HG03571 (cell line): ENCODE results near the gene KHDC1L.
"Not testable (repeated sequence)": the region's sequence is repeated elsewhere in the genome, so short reads cannot be mapped to it uniquely, and the experiment has no call there.

Experiments used
- ATAC-seq: cut with Tn5 transposase; IDR thresholded peaks from one replicate; pipeline ENCODE4 v1.9.1; 2021; ENCODE audit not compliant: unreplicated experiment

Gene KHDC1L

DNA sequence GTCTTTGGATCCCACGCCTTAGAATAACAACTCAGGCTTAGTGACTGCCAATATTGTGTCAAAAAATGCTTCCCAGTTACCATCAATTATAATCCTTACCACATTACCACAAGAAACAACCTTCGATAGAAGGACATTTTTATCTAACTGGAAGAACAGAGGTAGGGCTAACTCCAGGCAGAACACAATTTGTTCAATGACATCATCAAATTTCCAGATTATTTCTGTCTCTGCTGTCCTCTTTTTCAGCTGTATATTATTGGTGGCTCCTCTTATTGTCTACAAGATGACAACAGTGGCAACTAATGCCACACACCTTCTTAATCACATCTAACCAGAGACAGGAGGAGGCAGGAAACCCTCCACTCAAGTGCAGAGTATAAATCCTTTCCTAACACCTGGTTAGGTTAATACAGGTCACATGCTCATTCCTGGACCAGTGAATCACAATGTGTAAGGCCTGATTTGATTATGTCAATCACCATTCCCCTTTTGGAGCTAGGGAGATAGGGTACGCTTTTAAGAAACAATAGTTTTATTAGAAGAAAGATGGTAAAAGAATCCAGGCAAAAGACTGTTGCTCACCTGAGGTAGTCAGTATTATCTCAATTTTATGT lies 18.0 kb downstream of the KHDC1L start:
- ATAC-seq: no peak

DNA sequence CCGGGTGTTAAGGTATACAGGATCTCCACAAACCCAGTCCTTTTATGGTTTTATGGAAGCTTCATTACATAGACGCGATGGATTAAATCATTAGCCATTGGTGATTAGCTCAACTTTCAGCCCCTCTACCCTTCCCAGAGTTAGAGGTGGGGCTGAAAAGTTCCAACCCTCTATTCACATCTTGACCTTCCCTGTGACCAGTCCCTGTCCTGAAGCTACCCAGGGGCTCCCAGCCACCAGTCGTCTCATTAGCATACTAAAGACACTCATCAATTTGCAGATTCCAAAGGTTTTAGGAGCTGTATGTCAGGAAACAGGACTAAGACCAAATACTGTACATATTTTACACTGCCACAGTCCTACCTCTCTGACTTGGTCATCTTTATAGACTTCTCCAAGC lies 21.0 kb downstream of the KHDC1L start:
- no peak for ATAC-seq

DNA sequence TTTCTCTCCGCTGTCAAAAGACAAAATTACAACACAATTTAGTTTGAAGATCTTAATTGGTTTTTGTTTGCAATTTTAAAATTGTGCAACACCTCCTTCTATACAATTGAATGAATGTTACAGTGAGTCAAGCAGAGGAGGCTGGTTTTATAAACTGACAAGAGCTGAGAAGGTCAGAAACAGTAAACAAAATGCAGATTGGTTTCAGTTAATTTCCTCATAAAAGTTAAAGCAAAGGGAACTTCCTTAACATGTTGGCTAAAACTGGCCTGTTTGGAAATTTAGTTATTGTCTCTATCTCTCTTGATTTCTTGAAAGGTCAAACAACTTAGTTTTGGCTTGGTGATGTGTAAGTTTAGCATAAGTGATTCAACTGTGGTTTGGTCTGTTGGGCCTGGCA lies 22.2 kb downstream of the KHDC1L start:
- ATAC-seq: no peak

DNA sequence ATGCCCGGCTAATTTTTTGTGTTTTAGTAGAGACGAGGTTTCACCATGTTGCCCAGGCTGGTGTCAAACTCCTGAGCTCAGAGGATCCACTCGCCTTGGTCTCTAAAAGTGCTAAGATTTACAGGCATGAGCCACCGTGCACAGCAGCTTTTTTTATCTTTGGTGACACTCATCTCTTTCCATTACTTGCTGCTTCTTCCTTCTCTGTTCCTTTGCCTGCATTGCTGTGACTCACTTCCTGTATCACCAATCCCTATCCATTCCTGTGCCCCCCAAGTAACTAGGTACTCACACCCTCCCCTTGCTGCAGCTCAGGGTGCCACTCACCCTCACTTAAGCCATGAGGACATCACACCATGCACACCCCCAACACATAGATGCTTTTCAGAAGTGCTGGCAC lies 24.6 kb downstream of the KHDC1L start:
- ATAC-seq: no peak

DNA sequence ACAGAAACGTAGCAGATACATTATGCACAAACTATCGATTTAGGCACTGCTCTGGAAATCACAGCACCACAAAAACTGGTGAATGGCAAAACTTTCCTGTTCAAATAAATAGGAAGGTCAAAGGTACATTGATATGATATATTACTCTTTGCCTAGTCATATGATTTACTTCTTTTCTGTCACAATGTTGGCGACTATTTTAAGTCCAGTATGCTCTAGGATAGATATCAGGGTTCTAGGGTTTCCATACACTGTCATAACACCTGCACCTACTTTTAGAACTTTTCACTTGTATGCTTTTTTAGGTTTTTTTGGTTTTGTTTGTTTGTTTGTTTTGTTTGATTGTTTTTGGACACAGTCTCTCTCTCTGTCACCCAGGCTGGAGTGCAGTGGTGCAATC lies 25.0 kb downstream of the KHDC1L start:
- no peak for ATAC-seq

DNA sequence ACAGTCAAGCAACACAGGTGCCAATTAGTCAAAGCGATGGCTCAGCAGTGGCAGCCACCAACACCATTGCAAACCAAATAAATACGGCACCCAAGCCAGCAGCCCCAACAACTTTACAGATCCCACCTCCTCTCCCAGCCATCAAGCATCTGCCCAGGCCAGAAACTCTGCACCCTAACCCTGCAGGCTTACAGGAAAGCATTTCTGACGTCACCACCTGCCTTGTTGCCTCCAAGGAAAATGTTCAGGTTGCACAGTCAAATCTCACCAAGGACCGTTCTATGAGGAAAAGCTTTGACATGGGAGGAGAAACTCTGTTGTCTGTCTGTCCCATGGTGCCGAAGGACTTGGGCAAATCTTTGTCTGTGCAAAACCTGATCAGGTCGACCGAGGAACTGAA lies 30.6 kb downstream of the KHDC1L start:
- ATAC-seq: no peak

DNA sequence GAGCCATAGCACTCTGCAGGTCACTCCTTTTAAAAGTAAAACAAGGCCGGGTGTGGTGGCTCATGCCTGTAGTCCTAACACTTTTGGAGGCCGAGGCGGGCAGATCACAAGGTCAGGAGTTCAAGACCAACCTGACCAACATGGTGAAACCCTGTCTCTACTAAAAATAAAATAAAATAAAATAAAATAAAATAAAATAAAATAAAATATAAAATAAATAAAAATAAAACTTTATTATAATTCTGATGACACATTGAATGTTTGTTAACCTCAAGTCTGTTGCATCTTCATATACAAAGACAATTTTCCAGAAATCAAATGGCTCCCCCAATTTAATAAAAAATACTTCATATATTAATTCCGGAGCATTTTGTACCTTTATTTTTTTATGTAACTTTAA lies 32.0 kb downstream of the KHDC1L start:
- ATAC-seq: not testable (repeated sequence)

DNA sequence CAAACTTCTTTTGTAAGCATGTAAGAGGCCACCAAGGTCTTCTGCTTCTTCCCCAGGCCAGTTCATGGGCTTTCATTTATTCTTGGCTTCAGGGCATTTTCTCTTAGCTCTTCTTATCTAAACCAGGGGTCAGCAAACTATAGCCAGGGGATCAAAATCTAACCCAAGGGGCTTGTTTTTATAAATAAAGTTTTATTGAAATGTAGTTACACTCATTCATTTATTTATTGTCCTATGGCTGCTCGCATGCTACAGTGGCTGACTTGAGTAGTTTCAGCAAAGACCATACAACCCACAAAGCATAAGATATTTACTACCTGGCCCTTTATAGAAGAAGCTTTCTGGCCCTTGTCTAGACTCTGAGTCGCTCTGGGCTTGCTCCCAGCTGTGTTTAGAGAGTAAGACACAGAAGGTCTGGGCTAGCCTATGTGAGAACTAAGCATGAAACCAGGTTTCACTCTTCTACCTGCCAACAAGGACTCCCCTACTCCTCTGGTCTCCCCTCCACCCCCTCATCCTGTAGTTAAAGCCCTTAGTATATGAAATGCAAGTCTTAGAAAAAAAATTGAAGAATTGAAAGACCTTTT lies 43.2 kb downstream of the KHDC1L start:
- ATAC-seq: no peak

DNA sequence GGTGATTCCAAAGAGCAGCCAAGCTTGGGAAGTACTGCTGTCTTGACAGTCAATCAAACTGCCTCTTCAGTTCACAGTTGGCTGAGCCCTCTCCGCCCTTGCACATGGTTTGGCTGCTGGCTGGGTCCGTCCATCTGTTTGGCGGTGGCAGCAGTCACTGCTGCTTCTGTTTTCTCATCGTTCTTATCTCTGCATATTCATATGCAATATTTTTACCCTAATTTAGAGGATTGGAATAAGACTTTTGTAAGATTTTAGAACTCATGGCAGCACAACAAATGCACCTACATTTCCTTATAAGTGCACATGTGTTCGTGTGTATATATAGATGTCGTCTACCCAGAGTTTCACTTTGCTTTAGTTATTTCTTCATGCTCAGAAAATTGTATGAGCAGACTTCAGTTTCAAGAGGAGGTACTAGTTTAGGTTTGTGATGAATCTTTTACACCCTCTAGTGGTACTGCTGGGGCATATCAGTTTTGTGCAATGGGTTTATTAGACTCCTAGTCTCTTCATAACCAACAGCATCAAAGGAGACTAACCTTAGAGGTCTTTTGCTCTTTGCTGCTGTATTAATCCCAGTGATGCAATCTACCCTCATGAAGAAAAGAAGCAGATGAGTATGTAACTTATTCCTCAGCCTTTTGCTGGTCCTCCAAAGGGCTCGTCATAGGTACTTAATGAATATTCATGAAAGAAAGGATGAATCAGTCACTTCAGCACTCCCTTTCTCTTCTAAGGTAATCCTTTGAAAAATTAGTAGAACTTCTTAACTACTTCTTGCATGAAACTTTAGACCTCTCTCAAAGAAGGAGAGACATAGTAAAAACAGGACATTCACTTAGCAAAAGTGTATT lies 44.3 kb downstream of the KHDC1L start:
- ATAC-seq: peak; percentile 86

DNA sequence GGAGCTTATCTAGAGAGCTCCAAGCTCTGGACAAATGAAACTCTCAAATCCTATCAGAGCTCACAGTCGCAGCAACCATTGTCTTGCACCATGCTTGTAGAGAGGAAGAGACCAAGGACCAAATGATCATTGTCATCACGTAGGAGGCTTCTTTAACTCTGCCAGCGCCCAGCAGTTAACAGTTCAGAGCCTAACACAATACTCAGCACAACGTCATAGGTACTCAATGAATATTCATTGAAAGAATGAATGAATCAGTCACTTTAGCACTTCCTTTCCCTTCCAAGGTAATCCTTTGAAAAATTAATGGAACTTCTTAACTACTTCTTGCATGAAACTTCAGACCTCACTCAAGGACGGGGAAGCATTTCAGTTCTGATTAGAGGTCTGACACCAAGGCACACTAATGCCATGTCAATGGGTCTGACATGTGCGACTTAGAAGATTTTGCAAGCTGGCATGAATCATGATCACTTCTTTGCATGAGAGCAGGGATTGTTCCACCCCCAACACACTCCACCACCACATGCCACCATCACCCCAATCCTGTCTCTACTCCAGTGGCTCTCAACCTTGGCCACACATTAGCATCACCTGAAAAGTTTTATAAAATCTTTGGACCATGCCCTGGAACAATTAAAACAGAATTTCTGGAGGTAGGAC lies 45.1 kb downstream of the KHDC1L start:
- ATAC-seq: no peak

DNA sequence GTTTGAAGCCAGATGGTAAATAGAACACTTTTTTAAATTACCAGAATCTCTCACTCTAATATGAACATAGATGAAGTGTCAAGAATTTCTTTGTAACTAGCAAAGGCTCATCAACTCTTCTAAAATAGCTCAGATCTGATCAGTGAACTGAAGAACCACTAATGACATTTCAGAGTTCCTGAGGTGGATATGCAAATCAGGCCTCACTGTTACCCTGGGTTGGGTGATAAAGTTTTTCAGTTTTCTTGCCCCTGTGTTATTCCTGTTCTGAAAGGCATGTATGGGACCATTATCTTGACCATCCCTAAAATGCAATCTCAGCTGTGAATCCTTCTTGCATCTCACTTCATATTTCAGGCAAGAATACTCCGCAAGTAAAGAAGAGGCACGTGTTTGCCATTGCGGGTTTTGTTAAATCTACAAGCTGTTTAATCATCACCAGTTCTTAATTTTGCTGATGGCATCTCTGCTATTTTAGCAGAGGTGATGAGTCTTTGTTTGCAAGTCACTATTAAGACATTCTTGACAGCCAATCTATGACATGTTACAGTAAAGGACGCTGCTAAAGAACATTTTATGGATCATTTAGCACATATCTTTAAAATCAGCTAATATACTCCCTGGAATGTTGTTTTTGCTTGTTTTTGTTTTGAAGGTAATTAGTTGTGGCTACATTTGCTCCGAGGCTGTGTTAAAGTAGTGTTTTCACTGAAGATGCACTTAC lies 47.9 kb downstream of the KHDC1L start:
- peak; percentile 59 for ATAC-seq

DNA sequence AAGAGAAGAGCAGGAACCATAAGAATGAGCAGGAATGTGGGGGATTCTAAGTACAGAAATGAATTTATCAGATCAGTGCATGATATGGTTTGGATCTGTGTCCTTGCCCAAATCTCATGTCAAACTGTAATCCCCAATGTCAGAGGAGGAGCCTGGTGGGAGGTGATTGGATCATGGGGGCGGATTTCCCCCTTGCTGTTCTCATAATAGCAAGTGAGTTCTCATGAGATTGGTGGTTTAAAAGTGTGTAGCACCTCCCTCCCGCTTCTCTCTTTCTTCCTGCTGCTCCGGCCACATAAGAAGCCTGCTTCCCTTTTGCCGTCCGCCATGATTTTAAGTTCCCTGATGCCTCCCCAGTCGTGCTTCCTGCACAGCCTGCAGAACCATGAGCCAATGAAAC lies 49.2 kb downstream of the KHDC1L start:
- ATAC-seq: no peak

DNA sequence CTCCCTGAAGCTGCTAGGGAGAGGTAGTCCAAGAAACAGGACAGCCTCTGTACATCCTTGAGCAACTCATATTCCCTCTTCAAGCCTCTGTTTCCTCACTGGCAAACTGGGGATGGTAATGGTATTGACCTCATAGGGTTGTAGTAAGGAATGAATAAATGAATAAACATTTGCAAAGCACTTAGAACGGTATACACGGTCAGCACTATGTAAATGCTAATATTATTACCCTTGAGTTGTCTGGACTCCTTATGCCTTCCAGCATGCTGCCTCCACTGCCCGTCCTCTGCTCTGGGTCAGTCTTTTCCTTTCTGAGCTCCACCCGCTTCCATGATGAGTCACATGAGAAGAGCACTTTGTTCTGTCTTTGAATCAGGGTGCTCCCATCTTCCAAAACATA lies 50.6 kb downstream of the KHDC1L start:
- ATAC-seq: no peak
